ENCODE data around the gene AKT2.

AKT2 gene

GRCh38 chr19:40273469-40274360 is 11.4 kb downstream of the AKT2 start:
- no peak overlapping the region for H3K4me3 ChIP-seq (ENCODE audit: low read depth, low read length)
- TF ChIP-seq, protein P1, sequence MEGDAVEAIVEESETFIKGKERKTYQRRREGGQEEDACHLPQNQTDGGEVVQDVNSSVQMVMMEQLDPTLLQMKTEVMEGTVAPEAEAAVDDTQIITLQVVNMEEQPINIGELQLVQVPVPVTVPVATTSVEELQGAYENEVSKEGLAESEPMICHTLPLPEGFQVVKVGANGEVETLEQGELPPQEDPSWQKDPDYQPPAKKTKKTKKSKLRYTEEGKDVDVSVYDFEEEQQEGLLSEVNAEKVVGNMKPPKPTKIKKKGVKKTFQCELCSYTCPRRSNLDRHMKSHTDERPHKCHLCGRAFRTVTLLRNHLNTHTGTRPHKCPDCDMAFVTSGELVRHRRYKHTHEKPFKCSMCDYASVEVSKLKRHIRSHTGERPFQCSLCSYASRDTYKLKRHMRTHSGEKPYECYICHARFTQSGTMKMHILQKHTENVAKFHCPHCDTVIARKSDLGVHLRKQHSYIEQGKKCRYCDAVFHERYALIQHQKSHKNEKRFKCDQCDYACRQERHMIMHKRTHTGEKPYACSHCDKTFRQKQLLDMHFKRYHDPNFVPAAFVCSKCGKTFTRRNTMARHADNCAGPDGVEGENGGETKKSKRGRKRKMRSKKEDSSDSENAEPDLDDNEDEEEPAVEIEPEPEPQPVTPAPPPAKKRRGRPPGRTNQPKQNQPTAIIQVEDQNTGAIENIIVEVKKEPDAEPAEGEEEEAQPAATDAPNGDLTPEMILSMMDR (IDR thresholded peaks at IDR 0.05; ENCODE audit: low read depth, low read length), result no peak
- TF ChIP-seq MYC (IDR thresholded peaks at IDR 0.05; ENCODE audit: low read depth, low read length), result no peak
- no peak for TF ChIP-seq POLR2A (IDR thresholded peaks at IDR 0.05; ENCODE audit: extremely low read depth, insufficient read length)
- TF ChIP-seq, protein P2, sequence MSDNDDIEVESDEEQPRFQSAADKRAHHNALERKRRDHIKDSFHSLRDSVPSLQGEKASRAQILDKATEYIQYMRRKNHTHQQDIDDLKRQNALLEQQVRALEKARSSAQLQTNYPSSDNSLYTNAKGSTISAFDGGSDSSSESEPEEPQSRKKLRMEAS (IDR thresholded peaks at IDR 0.05; ENCODE audit: low read depth, low read length), result no peak
- DNase-seq (ENCODE audit: low read depth), result no peak

- DNase-seq (ENCODE audit: low read depth), result no peak
- TF ChIP-seq, protein P1 (IDR thresholded peaks at IDR 0.05; ENCODE audit: low read depth, low read length), result no peak
- TF ChIP-seq, protein P2 (IDR thresholded peaks at IDR 0.05; ENCODE audit: low read depth, low read length), result no peak
- TF ChIP-seq MYC (IDR thresholded peaks at IDR 0.05; ENCODE audit: low read depth, low read length), result no peak
- TF ChIP-seq POLR2A (IDR thresholded peaks at IDR 0.05; ENCODE audit: extremely low read depth, insufficient read length), result no peak
These were observed 12.9 kb downstream of the AKT2 start for GRCh38 chr19:40272261-40272660.

GRCh38 chr19:40271706-40272105 is 13.4 kb downstream of the AKT2 start:
- no peak overlapping the region for H3K4me3 ChIP-seq (ENCODE audit: low read depth, low read length)
- TF ChIP-seq, protein P1 (IDR thresholded peaks at IDR 0.05; ENCODE audit: low read depth, low read length), result no peak
- no peak for DNase-seq (ENCODE audit: low read depth)

More at GRCh38 chr19:40272261-40272660, 12.9 kb downstream of the AKT2 start:
- H3K4me3 ChIP-seq (ENCODE audit: low read depth, low read length), result no peak overlapping the region

DNA sequence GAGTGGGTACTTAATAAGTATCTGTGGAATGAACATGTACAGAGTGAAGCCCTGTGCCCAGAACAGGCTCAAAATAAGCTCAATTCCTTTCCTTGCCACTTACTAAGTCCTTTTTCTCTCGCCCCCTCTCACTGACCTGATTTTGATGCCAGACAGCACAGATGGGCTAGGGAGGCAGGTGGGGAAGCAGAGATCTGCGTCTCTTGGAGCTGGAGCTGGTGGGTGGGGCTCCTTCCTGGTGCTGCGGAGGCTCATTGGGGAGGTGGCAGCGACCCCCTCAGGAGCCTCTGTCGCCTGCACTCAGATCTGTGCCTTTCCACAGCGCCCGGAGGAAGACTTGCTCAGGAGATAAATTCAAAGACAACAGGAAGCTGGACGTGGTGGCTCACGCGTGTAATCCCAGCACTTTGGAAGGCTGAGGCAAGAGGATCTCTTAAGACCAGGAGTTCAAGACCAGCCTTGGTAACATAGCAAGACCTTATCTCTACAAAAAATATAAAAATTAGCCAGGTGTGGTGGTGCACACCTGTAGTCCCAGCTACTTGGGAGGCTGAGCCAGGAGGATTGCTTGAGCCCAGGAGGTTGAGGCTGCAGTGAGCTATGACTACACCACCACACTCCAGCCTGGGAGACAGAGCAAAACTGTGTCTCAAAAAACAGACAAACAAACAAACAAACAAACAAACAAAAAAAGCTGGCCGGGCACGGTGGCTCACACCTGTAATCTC is 14.6 kb downstream of the AKT2 start:
- TF ChIP-seq, protein P1 (IDR thresholded peaks at IDR 0.05; ENCODE audit: low read depth, low read length), result no peak
- TF ChIP-seq POLR2A (IDR thresholded peaks at IDR 0.05; ENCODE audit: extremely low read depth, insufficient read length) (no peak), MYC (IDR thresholded peaks at IDR 0.05; ENCODE audit: low read depth, low read length) (no peak)
- TF ChIP-seq, protein P2 (IDR thresholded peaks at IDR 0.05; ENCODE audit: low read depth, low read length), result no peak
- no peak for DNase-seq (ENCODE audit: low read depth)
- H3K4me3 ChIP-seq (ENCODE audit: low read depth, low read length), result no peak overlapping the region

- no peak overlapping the region for H3K4me3 ChIP-seq (ENCODE audit: low read depth, low read length)
- TF ChIP-seq, protein P1 (IDR thresholded peaks at IDR 0.05; ENCODE audit: low read depth, low read length), result no peak
- TF ChIP-seq MYC (IDR thresholded peaks at IDR 0.05; ENCODE audit: low read depth, low read length) (no peak), POLR2A (IDR thresholded peaks at IDR 0.05; ENCODE audit: extremely low read depth, insufficient read length) (no peak)
- TF ChIP-seq, protein P2 (IDR thresholded peaks at IDR 0.05; ENCODE audit: low read depth, low read length), result no peak
- DNase-seq (ENCODE audit: low read depth), result no peak
These were observed 15.8 kb downstream of the AKT2 start for GRCh38 chr19:40269216-40269940.

All from NB4 (cell line).